Measurements from ENCODE around the gene RAP1GAP2.

- TF ChIP-seq CTCF (IDR thresholded peaks at IDR 0.05): no peak
- no peak for TF ChIP-seq POLR2A (IDR thresholded peaks at IDR 0.05)
These were observed 247.6 kb downstream of the RAP1GAP2 start for GRCh38 chr17:3043737-3044365.

Measured in uterus (tissue), 2 donors.